Measurements from ENCODE around the gene SMIM29.

DNA sequence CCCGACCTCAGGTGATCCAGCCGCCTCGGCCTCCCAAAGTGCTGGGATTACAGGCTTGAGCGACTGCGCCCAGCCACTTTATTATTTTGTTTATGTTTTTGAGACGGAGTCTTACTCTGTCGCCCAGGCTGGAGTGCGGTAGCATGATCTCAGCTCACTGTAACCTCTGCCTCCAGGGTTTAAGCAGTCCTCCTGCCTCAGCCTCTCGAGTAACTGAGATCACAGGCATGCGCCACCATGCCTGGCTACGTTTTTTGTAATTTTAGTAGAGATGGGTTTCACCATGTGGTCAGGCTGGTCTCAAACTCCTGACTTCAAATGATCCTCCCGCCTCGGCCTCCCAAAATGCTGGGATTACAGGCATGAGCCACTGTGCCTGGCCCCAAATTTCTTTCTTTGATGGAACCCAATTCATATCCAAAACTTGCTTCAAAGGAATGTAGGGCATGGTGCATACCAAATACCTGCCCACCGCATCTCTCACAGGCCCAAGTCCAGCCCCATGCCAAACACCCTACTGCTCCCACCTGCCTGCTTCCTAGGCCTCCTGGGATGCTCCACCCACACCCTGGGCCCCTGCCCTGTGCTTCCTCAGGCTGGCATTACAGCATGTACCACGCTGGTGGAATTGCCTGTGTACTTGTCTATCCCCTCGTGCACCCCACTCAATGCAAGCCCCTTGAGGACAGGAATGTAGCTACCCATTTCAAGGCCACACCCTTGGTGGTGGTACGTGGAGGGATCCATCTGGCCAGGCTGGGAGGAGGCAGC, 17.1 kb downstream of the SMIM29 start:
- TF ChIP-seq, protein P1, sequence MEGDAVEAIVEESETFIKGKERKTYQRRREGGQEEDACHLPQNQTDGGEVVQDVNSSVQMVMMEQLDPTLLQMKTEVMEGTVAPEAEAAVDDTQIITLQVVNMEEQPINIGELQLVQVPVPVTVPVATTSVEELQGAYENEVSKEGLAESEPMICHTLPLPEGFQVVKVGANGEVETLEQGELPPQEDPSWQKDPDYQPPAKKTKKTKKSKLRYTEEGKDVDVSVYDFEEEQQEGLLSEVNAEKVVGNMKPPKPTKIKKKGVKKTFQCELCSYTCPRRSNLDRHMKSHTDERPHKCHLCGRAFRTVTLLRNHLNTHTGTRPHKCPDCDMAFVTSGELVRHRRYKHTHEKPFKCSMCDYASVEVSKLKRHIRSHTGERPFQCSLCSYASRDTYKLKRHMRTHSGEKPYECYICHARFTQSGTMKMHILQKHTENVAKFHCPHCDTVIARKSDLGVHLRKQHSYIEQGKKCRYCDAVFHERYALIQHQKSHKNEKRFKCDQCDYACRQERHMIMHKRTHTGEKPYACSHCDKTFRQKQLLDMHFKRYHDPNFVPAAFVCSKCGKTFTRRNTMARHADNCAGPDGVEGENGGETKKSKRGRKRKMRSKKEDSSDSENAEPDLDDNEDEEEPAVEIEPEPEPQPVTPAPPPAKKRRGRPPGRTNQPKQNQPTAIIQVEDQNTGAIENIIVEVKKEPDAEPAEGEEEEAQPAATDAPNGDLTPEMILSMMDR (IDR thresholded peaks at IDR 0.05): no peak
- no peak for TF ChIP-seq POLR2A (IDR thresholded peaks at IDR 0.05)
